ENCODE results near the gene RNASEL. TPM values are rescaled to one million over a fixed set of nuclear protein-coding genes. Genes with fewer than 3 reads are reported as not detected.

The RNASEL gene
- total and polyA plus RNA-seq, 2 experiments from 2014 or later = 0.37 to 0.94 TPM

GRCh38 chr1:182631954-182632353, 42.9 kb upstream of the RNASEL start (continued):
- TF ChIP-seq ZNF462 (CRISPR knock-in tag; IDR thresholded peaks at IDR 0.05) = no peak
- no peak for TF ChIP-seq ETS1 (IDR thresholded peaks at IDR 0.05)
- TF ChIP-seq REST (IDR thresholded peaks at IDR 0.05; ENCODE audit: unreplicated experiment) = no peak
- TF ChIP-seq ZNF114 (CRISPR knock-in tag; IDR thresholded peaks at IDR 0.05) = no peak
- TF ChIP-seq EZH2 (IDR thresholded peaks at IDR 0.05; ENCODE audit: low read depth, unreplicated experiment) = no peak
- TF ChIP-seq EZH2phosphoT487 (IDR thresholded peaks at IDR 0.05; ENCODE audit: unreplicated experiment) = no peak
- TF ChIP-seq ZNF331 (CRISPR knock-in tag; IDR thresholded peaks at IDR 0.05; ENCODE audit: low read depth) = no peak
- TF ChIP-seq NANOG (IDR thresholded peaks at IDR 0.05; ENCODE audit: borderline replicate concordance) = no peak
- no peak for TF ChIP-seq CTCF (conservative IDR thresholded peaks at IDR 0.05; ENCODE audit: low read depth in 2 of 2)

All from GM23338 (cell line).